Measurements from ENCODE around the gene TTC34.

DNA sequence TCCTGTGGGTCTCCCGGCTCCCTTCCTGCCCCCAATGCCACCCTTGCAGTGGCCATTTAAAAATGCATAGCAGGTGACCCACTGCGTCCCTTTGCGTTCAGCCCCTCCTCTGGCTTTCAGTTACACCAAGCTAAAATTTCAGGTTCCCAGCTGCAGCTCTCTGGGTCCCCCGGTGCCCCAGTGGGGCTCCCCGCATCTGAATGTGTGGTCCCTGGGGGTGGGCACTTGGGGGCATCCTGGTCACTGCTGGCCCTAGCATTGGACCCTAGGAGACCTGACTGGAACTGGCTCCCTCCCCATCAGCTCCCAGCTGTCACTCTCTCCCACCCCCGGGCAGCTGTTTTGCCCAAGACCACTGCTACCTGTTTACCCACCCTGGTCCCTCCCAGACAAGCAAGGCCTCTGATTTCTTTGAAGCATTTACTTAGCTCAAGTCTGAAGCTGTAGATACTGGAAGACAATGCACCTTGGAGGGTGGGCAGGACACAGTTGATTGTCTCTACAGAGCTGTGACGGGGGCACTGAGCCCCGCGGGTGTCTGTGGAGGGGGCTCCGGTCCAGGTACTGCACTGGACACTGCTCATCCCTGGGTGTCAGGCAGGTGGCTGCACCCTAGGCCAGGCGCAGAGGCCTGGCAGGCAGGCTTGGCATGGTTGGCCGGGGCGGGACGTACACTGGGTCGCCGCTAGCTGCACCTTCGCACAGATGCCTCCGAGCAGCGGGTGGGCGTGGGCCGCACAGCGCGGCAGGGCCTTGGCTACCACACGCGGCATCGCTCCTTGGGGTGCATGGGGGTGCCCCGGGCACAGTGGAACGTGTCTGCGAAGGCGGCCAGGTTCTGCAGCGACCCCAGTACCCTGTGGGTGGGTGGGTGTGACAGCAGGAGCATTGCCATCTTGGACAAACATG, 211.0 kb downstream of the TTC34 start:
- TF ChIP-seq POLR2A (IDR thresholded peaks at IDR 0.05; ENCODE audit: borderline replicate concordance, extremely low read depth, insufficient read depth, insufficient read length) = no peak
- TF ChIP-seq, protein P1, sequence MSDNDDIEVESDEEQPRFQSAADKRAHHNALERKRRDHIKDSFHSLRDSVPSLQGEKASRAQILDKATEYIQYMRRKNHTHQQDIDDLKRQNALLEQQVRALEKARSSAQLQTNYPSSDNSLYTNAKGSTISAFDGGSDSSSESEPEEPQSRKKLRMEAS (IDR thresholded peaks at IDR 0.05) = no peak
- TF ChIP-seq, protein P2, sequence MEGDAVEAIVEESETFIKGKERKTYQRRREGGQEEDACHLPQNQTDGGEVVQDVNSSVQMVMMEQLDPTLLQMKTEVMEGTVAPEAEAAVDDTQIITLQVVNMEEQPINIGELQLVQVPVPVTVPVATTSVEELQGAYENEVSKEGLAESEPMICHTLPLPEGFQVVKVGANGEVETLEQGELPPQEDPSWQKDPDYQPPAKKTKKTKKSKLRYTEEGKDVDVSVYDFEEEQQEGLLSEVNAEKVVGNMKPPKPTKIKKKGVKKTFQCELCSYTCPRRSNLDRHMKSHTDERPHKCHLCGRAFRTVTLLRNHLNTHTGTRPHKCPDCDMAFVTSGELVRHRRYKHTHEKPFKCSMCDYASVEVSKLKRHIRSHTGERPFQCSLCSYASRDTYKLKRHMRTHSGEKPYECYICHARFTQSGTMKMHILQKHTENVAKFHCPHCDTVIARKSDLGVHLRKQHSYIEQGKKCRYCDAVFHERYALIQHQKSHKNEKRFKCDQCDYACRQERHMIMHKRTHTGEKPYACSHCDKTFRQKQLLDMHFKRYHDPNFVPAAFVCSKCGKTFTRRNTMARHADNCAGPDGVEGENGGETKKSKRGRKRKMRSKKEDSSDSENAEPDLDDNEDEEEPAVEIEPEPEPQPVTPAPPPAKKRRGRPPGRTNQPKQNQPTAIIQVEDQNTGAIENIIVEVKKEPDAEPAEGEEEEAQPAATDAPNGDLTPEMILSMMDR (IDR thresholded peaks at IDR 0.05 in 2 of 3, conservative IDR thresholded peaks at IDR 0.05 in 1 of 3; ENCODE audit: borderline replicate concordance in 1 of 3, insufficient read depth in 1 of 3, low read depth in 2 of 3, low read length in 2 of 3) = no peak
- no peak for TF ChIP-seq YY1 (IDR thresholded peaks at IDR 0.05; ENCODE audit: extremely low read depth, insufficient replicate concordance, low read depth, low read length)
- TF ChIP-seq FOSL1 (IDR thresholded peaks at IDR 0.05; ENCODE audit: low read depth) = no peak
- TF ChIP-seq, protein P3, sequence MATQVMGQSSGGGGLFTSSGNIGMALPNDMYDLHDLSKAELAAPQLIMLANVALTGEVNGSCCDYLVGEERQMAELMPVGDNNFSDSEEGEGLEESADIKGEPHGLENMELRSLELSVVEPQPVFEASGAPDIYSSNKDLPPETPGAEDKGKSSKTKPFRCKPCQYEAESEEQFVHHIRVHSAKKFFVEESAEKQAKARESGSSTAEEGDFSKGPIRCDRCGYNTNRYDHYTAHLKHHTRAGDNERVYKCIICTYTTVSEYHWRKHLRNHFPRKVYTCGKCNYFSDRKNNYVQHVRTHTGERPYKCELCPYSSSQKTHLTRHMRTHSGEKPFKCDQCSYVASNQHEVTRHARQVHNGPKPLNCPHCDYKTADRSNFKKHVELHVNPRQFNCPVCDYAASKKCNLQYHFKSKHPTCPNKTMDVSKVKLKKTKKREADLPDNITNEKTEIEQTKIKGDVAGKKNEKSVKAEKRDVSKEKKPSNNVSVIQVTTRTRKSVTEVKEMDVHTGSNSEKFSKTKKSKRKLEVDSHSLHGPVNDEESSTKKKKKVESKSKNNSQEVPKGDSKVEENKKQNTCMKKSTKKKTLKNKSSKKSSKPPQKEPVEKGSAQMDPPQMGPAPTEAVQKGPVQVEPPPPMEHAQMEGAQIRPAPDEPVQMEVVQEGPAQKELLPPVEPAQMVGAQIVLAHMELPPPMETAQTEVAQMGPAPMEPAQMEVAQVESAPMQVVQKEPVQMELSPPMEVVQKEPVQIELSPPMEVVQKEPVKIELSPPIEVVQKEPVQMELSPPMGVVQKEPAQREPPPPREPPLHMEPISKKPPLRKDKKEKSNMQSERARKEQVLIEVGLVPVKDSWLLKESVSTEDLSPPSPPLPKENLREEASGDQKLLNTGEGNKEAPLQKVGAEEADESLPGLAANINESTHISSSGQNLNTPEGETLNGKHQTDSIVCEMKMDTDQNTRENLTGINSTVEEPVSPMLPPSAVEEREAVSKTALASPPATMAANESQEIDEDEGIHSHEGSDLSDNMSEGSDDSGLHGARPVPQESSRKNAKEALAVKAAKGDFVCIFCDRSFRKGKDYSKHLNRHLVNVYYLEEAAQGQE (IDR thresholded peaks at IDR 0.05; ENCODE audit: low read depth) = no peak
